OCI-LY3 (cell line): ENCODE results near the gene METTL21C.

ENCODE experiments used
- CTCF ChIP-seq: fragments of 200-600, 300-600 bp; sonication (generic); IDR thresholded peaks from 2 replicates; pipeline ENCODE4 v1.5.1; 2014; ENCODE audit warnings: antibody characterized with exemption, low read length, low read depth
- EZH2phosphoT487 ChIP-seq: fragments of 200-600 bp; shearing (Covaris generic); IDR thresholded peaks from 2 replicates; pipeline ENCODE4 v1.6.1; 2018; ENCODE audit warnings: antibody characterized with exemption, mixed run types, low read depth

- no peak for TF ChIP-seq CTCF
- no peak for TF ChIP-seq EZH2phosphoT487
Measured at GRCh38 chr13:102650444-102650843, 44.4 kb downstream of the METTL21C start.
